Measurements from ENCODE around the gene DNAH1.

DNA sequence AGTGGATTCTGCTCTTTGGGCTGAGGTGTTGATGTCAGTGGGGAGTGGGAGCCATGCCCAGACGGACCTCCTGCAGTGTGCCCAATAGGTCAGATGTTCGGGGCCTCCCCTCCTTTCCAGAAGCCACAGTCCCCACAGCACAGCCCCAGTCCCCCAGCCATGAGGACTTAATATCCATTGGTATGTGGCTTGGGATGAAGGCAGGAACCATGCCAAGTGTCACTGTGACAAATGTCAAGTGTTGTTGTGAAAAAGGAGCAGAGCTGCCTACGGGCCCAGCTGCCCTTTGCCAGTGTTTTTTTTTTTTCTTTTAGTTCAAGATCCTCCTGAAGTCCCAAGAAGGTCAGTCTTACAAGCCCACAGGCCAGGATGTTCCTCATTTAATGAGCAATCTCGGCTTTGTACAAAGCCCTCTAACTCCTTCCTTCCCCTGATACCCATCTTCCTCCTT, 116.6 kb downstream of the DNAH1 start:
- TF ChIP-seq, protein P1, sequence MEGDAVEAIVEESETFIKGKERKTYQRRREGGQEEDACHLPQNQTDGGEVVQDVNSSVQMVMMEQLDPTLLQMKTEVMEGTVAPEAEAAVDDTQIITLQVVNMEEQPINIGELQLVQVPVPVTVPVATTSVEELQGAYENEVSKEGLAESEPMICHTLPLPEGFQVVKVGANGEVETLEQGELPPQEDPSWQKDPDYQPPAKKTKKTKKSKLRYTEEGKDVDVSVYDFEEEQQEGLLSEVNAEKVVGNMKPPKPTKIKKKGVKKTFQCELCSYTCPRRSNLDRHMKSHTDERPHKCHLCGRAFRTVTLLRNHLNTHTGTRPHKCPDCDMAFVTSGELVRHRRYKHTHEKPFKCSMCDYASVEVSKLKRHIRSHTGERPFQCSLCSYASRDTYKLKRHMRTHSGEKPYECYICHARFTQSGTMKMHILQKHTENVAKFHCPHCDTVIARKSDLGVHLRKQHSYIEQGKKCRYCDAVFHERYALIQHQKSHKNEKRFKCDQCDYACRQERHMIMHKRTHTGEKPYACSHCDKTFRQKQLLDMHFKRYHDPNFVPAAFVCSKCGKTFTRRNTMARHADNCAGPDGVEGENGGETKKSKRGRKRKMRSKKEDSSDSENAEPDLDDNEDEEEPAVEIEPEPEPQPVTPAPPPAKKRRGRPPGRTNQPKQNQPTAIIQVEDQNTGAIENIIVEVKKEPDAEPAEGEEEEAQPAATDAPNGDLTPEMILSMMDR (IDR thresholded peaks at IDR 0.05): no peak
- TF ChIP-seq POLR2A (IDR thresholded peaks at IDR 0.05): no peak
